Naive thymus-derived CD4-positive, alpha-beta T cell (primary cell): Measurements from ENCODE around the gene HMGN4. TPM values are rescaled to one million over a fixed set of nuclear protein-coding genes. Genes with fewer than 3 reads are reported as not detected.

ENCODE experiments used
- ATAC-seq: fragments of 150-1000 bp; cut with Tn5 transposase; 2 replicates; pipeline ENCODE4 v1.10.0; 2021; ENCODE audit warnings: mild to moderate bottlenecking, moderate library complexity
- CTCF ChIA-PET: fragments of 350-600 bp; sonication (Branson Sonifier 250); formaldehyde crosslinking; loops from one replicate; lab custom pipeline; 2021; ENCODE audit warnings: antibody characterized with exemption; lab: Charles Lee
- POLR2A ChIA-PET: fragments of 350-600 bp; sonication (Branson Sonifier 250); formaldehyde crosslinking; loops from one replicate; lab custom pipeline; 2021; ENCODE audit warnings: antibody characterized with exemption, inconsistent platforms; lab: Charles Lee
- DNase-seq, 9 donors: peaks; one replicate each; pipeline versions ENCODE4 v3.0.0 to v3.0.0-alpha.2; 2020 to 2022; ENCODE audit warnings: mixed read lengths in 1 of 9
- H3K27ac ChIP-seq: one replicate; pipeline ENCODE4 v1.7.0; 2013; ENCODE audit warnings: mild to moderate bottlenecking, low read depth, low read length, moderate library complexity
- H3K27me3 ChIP-seq, 2 donors: one replicate each; pipeline ENCODE4 v1.7.0; 2013; ENCODE audit warnings: low read length in 2 of 2, mild to moderate bottlenecking in 2 of 2, moderate library complexity in 2 of 2; ENCODE audit not compliant: control insufficient read depth in 2 of 2, insufficient read depth in 2 of 2
- H3K36me3 ChIP-seq, 3 experiments: 1 replicate in 2 of 3; 2 replicates in 1 of 3; pipeline ENCODE4 v1.7.0; 2013; ENCODE audit warnings: low read length in 3 of 3, mild to moderate bottlenecking in 3 of 3, moderate library complexity in 1 of 3; ENCODE audit not compliant: insufficient read depth in 3 of 3, control insufficient read depth in 2 of 3
- H3K4me1 ChIP-seq, 2 donors: one replicate each; pipeline ENCODE4 v1.7.0; 2013; ENCODE audit warnings: low read length in 2 of 2, mild to moderate bottlenecking in 2 of 2, moderate library complexity in 1 of 2; ENCODE audit not compliant: control insufficient read depth in 2 of 2, insufficient read depth in 2 of 2
- H3K4me3 ChIP-seq: 2 replicates; pipeline ENCODE4 v1.7.0; 2013; ENCODE audit warnings: mild to moderate bottlenecking, low read length
- H3K9me3 ChIP-seq, 3 experiments: 1 replicate in 2 of 3; 2 replicates in 1 of 3; pipeline ENCODE4 v1.7.0; 2013; ENCODE audit warnings: low read length in 3 of 3; ENCODE audit not compliant: control insufficient read depth in 2 of 3
- H3K27ac Mint-ChIP-seq, 9 donors: one replicate each; pipeline ENCODE4 v1.8.0; 2020 to 2022; ENCODE audit warnings: mixed read lengths in 9 of 9, mild to moderate bottlenecking in 8 of 9, moderate library complexity in 5 of 9, inconsistent platforms in 2 of 9
- H3K27me3 Mint-ChIP-seq, 5 donors: one replicate each; pipeline ENCODE4 v1.8.0; 2021 to 2022; ENCODE audit warnings: mixed read lengths in 5 of 5, mild to moderate bottlenecking in 1 of 5
- H3K36me3 Mint-ChIP-seq, 5 donors: one replicate each; pipeline ENCODE4 v1.8.0; 2020 to 2022; ENCODE audit warnings: mixed read lengths in 5 of 5, mild to moderate bottlenecking in 3 of 5, inconsistent platforms in 1 of 5
- H3K4me1 Mint-ChIP-seq, 7 donors: one replicate each; pipeline ENCODE4 v1.8.0; 2020 to 2022; ENCODE audit warnings: mixed read lengths in 7 of 7, mild to moderate bottlenecking in 3 of 7, inconsistent platforms in 1 of 7
- H3K4me3 Mint-ChIP-seq, 10 donors: one replicate each; pipeline ENCODE4 v1.8.0; 2020 to 2022; ENCODE audit warnings: mild to moderate bottlenecking in 10 of 10, mixed read lengths in 10 of 10, moderate library complexity in 6 of 10, inconsistent platforms in 2 of 10
- H3K9me3 Mint-ChIP-seq, 11 donors: one replicate each; pipeline ENCODE4 v1.8.0; 2020 to 2022; ENCODE audit warnings: mixed read lengths in 11 of 11, mild to moderate bottlenecking in 4 of 11, inconsistent platforms in 1 of 11, moderate library complexity in 1 of 11
- intact Hi-C, 2 donors: fragments of 100-400 bp; cut with micrococcal nuclease; formaldehyde crosslinking; loops; one replicate each; pipeline ENCODE4 v1.15.1; 2023
- polyA plus RNA-seq, 2 donors: library from polyadenylated mRNA; unstranded; fragments of 300-500 nt; fragmentation: Illumina TruSeq; gene quantifications; one replicate each; pipeline ENCODE4 v1.2.3, GENCODE V29; 2021
- total RNA-seq, 6 experiments: library from RNA in 5 of 6; stranded (reverse) in 5 of 6; gene quantifications; 1 replicate in 5 of 6; 2 replicates in 1 of 6; pipeline ENCODE4 v1.2.3 and lab custom pipeline; 2021 to 2026

HMGN4 gene
- total and polyA plus RNA-seq, 7 experiments from 2014 or later: 37.6 to 154 (median 90.2) TPM

DNA sequence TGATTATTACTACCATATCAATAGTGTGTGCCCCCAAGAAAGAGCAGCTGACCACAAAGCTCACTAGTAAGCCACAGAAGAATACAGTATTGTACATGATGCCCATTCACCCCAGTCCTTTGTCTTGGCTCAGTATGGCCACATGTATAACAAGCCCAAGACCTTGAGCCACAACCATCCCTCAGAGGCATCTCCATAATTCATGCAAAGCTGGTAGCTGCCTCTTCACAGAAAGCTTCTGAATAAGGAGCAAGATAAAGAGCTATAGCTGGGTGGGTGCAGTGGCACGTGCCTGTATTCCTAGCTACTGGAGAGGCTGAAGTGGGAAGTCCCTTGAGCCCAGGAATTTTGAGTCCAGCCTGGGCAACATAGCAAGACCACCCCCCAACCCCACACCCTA lies 42.9 kb upstream of the HMGN4 start:
- Histone ChIP-seq H3K36me3 (no peaks in the 10 kb centered on the region), H3K27ac (no peak overlapping the region), H3K27me3 (no peaks in the 10 kb centered on the region), H3K9me3 (no peaks in the 10 kb centered on the region), H3K4me3 (no peak overlapping the region), H3K4me1 (no peaks in the 10 kb centered on the region)
- Mint-ChIP-seq H3K4me3 (no peak overlapping the region), H3K27me3 (peaks cover 0 to 7% (median under 1%) of the 10 kb centered on the region in 5 donors), H3K9me3 (no peaks in the 10 kb centered on the region), H3K36me3 (peaks cover 0 to 4% (median 0%) of the 10 kb centered on the region in 5 donors), H3K4me1 (peaks cover 3 to 25% (median 5%) of the 10 kb centered on the region in 7 donors), H3K27ac (peak overlapping the region in 1 of 9 donors; percentile 38)
- CTCF ChIA-PET: no interaction called here
- ATAC-seq (no peak), DNase-seq (no peak)
- intact Hi-C loops: no loop called here
- POLR2A ChIA-PET: interaction anchor here (1.0 to 1.4 kb wide), 2 partner anchors 11 kb away, joined by 3 to 6 read pairs; no protein-coding TSS in a partner anchor

DNA sequence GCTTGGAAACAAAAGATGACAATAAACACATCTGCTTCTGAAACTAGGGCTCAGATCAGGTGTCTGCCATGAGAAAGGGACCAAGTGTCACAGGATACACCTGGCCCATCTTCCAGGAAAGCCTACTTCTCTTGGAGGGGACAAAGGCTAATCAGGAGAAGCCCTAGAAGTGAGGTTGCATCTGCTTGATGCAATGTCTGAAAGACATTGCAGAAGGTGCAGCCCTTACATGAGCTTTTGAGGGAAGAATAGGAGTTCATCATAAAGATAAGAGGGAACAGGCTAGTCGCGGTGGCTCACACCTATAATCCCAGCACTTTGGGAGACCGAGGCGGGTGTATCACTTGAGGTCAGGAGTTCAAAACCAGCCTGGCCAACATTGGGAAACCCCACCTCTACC lies 40.6 kb upstream of the HMGN4 start:
- Histone ChIP-seq H3K4me1 (peaks cover 10% of the 10 kb centered on the region in 2 donors), H3K9me3 (no peaks in the 10 kb centered on the region), H3K27me3 (peaks cover 7 to 8% of the 10 kb centered on the region in 2 donors), H3K27ac (no peak overlapping the region), H3K4me3 (no peak overlapping the region), H3K36me3 (no peaks in the 10 kb centered on the region)
- H3K36me3 Mint-ChIP-seq: peaks cover 0 to 4% (median 0%) of the 10 kb centered on the region in 5 donors
- no peak overlapping the region for H3K4me3 Mint-ChIP-seq
- H3K27me3 Mint-ChIP-seq: peaks cover 0 to 27% (median 15%) of the 10 kb centered on the region in 5 donors
- CTCF ChIA-PET: no interaction called here
- no peak for ATAC-seq
- intact Hi-C loops: no loop called here
- POLR2A ChIA-PET: interaction anchor here (1.4 kb wide), 1 partner anchor 13 kb away, joined by 3 read pairs; no protein-coding TSS in a partner anchor
- no peaks in the 10 kb centered on the region for H3K9me3 Mint-ChIP-seq
- no peak for DNase-seq
- no peak overlapping the region for H3K27ac Mint-ChIP-seq
- H3K4me1 Mint-ChIP-seq: peaks cover 10 to 41% (median 20%) of the 10 kb centered on the region in 7 donors

DNA sequence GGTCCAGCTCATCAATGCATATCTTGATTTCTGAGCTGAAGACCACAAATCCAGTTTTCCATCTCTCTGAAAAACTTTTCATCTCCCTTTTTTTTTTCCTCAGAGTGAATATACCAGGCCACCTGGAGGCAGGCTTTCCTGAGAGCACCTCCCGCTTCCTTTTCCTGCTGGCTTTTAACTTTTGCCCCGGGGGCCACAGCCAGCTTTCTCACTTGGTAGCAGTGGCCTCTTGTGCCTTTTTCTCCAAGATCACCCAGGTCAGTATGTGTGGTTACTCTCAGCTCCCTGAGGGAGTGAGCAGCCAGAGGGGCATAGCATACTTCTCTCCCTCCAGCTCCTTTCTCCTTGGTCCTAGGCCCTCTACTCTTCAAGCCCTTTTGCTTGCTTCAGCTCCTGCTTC lies 38.1 kb upstream of the HMGN4 start, which contains the start of gene BTN1A1:
TSS of gene BTN1A1 (plus strand) at position 202 of the 400 bp plus-strand sequence. CDS start 984 bp downstream, outside the sequence.
- no peak for ATAC-seq
- Histone ChIP-seq H3K9me3 (no peaks in the 10 kb centered on the region), H3K36me3 (no peaks in the 10 kb centered on the region), H3K27ac (no peak within 1 kb of the TSS), H3K4me3 (no peak within 1 kb of the TSS), H3K4me1 (peaks cover 10% of the 10 kb centered on the region in 2 donors), H3K27me3 (peaks cover 13 to 15% of the 10 kb centered on the region in 2 donors)
- peak within 1 kb of the TSS; percentile 21 to 87 (median 82) for H3K4me3 Mint-ChIP-seq
- peaks cover 10 to 22% (median 17%) of the 10 kb centered on the region in 7 donors for H3K4me1 Mint-ChIP-seq
- H3K27me3 Mint-ChIP-seq: peaks cover 11 to 42% (median 26%) of the 10 kb centered on the region in 5 donors
- ChIA-PET CTCF (no interaction called here), POLR2A (interaction anchor here (0.9 kb wide), 2 partner anchors 37 to 50 kb away, joined by 3 read pairs; no protein-coding TSS in a partner anchor)
- H3K36me3 Mint-ChIP-seq: peaks cover 0 to 4% (median 0%) of the 10 kb centered on the region in 5 donors
- H3K9me3 Mint-ChIP-seq: peaks cover 0 to 2% (median 0%) of the 10 kb centered on the region in 11 donors
- peak within 1 kb of the TSS in 1 of 9 donors; percentile 29 for H3K27ac Mint-ChIP-seq
- no peak for DNase-seq
- intact Hi-C loops: loop anchor here in 1 of 2 donors (2.0 kb wide), 2 partner anchors 25 to 41 kb away; no protein-coding TSS in a partner anchor

DNA sequence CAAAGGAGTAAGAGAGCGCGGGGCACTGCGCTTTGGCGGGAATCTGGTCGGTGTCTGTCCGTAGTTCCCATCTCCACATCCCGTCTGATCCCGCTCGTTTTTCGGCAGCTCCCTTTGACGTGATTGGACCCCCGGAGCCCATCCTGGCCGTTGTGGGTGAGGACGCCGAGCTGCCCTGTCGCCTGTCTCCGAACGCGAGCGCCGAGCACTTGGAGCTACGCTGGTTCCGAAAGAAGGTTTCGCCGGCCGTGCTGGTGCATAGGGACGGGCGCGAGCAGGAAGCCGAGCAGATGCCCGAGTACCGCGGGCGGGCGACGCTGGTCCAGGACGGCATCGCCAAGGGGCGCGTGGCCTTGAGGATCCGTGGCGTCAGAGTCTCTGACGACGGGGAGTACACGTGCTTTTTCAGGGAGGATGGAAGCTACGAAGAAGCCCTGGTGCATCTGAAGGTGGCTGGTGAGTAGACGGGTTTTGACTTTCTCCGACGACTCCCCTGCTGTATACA lies 36.6 kb upstream of the HMGN4 start:
- H3K36me3 ChIP-seq: no peaks in the 10 kb centered on the region
- H3K27me3 Mint-ChIP-seq: peaks cover 11 to 48% (median 27%) of the 10 kb centered on the region in 5 donors
- H3K9me3 ChIP-seq: no peaks in the 10 kb centered on the region
- POLR2A ChIA-PET: interaction anchor here (0.6 to 2.3 kb wide), 8 partner anchors 25 to 63 kb away, joined by 3 to 18 read pairs (median 4); no protein-coding TSS in a partner anchor
- DNase-seq (peak in 8 of 9 donors; percentile 25 to 39 (median 33)), ATAC-seq (peak; percentile 79)
- intact Hi-C loops: loop anchor here in 1 of 2 donors (1.0 to 2.0 kb wide), 3 partner anchors 20 to 43 kb away; no protein-coding TSS in a partner anchor
- H3K9me3 Mint-ChIP-seq: peaks cover 0 to 2% (median 0%) of the 10 kb centered on the region in 11 donors
- H3K36me3 Mint-ChIP-seq: peaks cover 0 to 4% (median 0%) of the 10 kb centered on the region in 5 donors
- peak overlapping the region in 7 of 9 donors; percentile 5 to 41 (median 25) for H3K27ac Mint-ChIP-seq
- CTCF ChIA-PET: interaction anchor here (1.3 kb wide), 1 partner anchor 161 kb away, joined by 3 read pairs; no protein-coding TSS in a partner anchor
- H3K4me3 ChIP-seq: peak overlapping the region; percentile 51
- peaks cover 13 to 15% of the 10 kb centered on the region in 2 donors for H3K27me3 ChIP-seq
- H3K4me1 Mint-ChIP-seq: peaks cover 10 to 22% (median 17%) of the 10 kb centered on the region in 7 donors
- H3K4me3 Mint-ChIP-seq: peak overlapping the region; percentile 63 to 87 (median 84)
- peaks cover 10% of the 10 kb centered on the region in 2 donors for H3K4me1 ChIP-seq
- H3K27ac ChIP-seq: no peak overlapping the region

DNA sequence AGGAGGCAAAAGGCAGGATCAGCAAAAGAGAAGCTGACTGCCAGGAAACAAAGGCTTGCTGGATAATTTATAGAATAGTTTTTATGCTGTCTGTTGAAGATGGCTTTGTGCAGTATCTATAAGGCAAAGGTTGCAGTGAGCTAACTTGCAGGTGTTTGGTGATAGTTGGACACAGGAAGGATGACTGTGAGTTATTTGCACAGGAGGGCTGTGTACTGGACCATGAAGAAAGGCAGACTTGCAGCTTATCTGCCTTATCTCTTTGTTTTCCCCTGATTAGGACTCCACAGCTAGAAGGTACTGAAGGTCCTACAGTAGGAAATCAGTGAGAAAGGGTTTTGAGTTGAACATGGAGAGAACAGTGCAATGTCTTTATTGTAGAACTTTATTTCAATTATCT lies 36.0 kb upstream of the HMGN4 start:
- Histone ChIP-seq H3K4me3 (peak overlapping the region; percentile 51), H3K27me3 (peaks cover 13 to 15% of the 10 kb centered on the region in 2 donors), H3K9me3 (no peaks in the 10 kb centered on the region), H3K36me3 (no peaks in the 10 kb centered on the region), H3K4me1 (peaks cover 10% of the 10 kb centered on the region in 2 donors), H3K27ac (no peak overlapping the region)
- peaks cover 0 to 2% (median 0%) of the 10 kb centered on the region in 11 donors for H3K9me3 Mint-ChIP-seq
- ATAC-seq (no peak), DNase-seq (peak in 1 of 9 donors; percentile 3)
- H3K27ac Mint-ChIP-seq: peak overlapping the region in 3 of 9 donors; percentile 11 to 41 (median 36)
- CTCF ChIA-PET: interaction anchor here (0.7 to 1.3 kb wide), 2 partner anchors 52 to 162 kb away, joined by 3 read pairs; no protein-coding TSS in a partner anchor
- peaks cover 0 to 3% (median 0%) of the 10 kb centered on the region in 5 donors for H3K36me3 Mint-ChIP-seq
- H3K4me1 Mint-ChIP-seq: peaks cover 10 to 22% (median 15%) of the 10 kb centered on the region in 7 donors
- peaks cover 11 to 50% (median 28%) of the 10 kb centered on the region in 5 donors for H3K27me3 Mint-ChIP-seq
- H3K4me3 Mint-ChIP-seq: peak overlapping the region; percentile 63 to 87 (median 84)
- intact Hi-C loops: no loop called here
- POLR2A ChIA-PET: interaction anchor here (0.9 to 2.3 kb wide), 6 partner anchors 24 to 48 kb away, joined by 3 to 18 read pairs (median 4); no protein-coding TSS in a partner anchor

DNA sequence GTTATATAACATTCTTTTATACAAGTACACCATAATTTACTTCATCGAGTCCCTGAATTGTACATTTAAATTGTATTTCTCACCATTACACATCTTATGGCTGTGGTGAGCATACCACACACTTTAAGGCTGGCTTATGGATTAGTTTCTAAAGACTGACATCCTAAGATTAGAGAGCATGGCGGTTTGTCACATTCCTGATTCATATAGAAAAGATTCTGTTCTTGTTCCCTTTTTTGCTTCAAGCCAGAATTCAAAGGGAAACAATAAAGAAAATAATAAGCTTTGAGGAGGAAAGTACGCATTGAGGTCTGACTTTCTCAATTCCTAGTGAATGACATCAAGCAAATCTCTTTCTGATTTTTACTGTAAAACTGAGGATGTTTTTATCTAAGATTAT lies 35.5 kb upstream of the HMGN4 start:
- Mint-ChIP-seq H3K4me1 (peaks cover 10 to 22% (median 14%) of the 10 kb centered on the region in 7 donors), H3K4me3 (no peak overlapping the region), H3K27me3 (peaks cover 11 to 50% (median 28%) of the 10 kb centered on the region in 5 donors), H3K27ac (no peak overlapping the region), H3K9me3 (peaks cover 0 to 2% (median 0%) of the 10 kb centered on the region in 11 donors), H3K36me3 (peaks cover 0 to 1% (median 0%) of the 10 kb centered on the region in 5 donors)
- intact Hi-C loops: no loop called here
- Histone ChIP-seq H3K9me3 (no peaks in the 10 kb centered on the region), H3K4me1 (peaks cover 10% of the 10 kb centered on the region in 2 donors), H3K27me3 (peaks cover 13 to 15% of the 10 kb centered on the region in 2 donors), H3K27ac (no peak overlapping the region), H3K4me3 (no peak overlapping the region), H3K36me3 (no peaks in the 10 kb centered on the region)
- ChIA-PET CTCF (interaction anchor here (0.7 to 1.3 kb wide), 3 partner anchors 52 to 162 kb away, joined by 3 read pairs; no protein-coding TSS in a partner anchor), POLR2A (interaction anchor here (1.0 to 2.3 kb wide), 3 partner anchors 28 to 43 kb away, joined by 4 to 18 read pairs (median 8); no protein-coding TSS in a partner anchor)
- DNase-seq (no peak), ATAC-seq (no peak)
